MM.1S (cell line): ENCODE results near the gene MAGI2.

Source experiments
- EZH2 ChIP-seq: fragments of 300-600 bp; sonication (generic); optimal IDR thresholded peaks from 2 replicates; pipeline ENCODE3; 2017; ENCODE audit warnings: low read depth, mild to moderate bottlenecking, antibody characterized with exemption, low read length, mixed read lengths
- EZH2phosphoT487 ChIP-seq: fragments of 300-600 bp; sonication (generic); IDR thresholded peaks from 2 replicates; pipeline ENCODE4 v1.6.1; 2018; ENCODE audit warnings: antibody characterized with exemption, low read length
- TF ChIP-seq, protein P1 (sequence below): fragments of 300-600 bp; sonication (generic); IDR thresholded peaks from 2 replicates; pipeline ENCODE4 v1.5.1; 2016; ENCODE audit warnings: antibody characterized with exemption, low read length, mixed read lengths

DNA sequence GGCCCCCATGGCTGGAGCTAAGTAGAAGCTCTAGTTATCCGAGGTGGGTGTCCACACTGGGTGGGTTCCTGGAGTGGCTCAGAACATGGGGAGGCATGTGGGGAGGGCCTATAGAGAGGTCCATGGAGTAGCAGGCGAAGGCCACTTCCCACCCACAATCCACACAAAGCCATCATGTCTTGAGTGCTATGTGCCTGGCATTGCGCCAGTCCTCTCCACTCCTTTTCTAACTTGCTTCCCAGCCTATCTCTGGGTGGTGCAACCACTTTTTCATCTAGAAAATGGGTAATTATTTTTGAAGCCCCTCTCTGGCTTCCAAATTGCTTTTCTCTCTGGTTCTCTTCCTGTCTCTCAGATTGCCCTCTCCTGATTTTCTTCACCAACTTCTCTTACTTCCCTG, 1391.3 kb downstream of the MAGI2 start:
- TF ChIP-seq EZH2 (no peak), EZH2phosphoT487 (no peak)
- TF ChIP-seq, protein P1, sequence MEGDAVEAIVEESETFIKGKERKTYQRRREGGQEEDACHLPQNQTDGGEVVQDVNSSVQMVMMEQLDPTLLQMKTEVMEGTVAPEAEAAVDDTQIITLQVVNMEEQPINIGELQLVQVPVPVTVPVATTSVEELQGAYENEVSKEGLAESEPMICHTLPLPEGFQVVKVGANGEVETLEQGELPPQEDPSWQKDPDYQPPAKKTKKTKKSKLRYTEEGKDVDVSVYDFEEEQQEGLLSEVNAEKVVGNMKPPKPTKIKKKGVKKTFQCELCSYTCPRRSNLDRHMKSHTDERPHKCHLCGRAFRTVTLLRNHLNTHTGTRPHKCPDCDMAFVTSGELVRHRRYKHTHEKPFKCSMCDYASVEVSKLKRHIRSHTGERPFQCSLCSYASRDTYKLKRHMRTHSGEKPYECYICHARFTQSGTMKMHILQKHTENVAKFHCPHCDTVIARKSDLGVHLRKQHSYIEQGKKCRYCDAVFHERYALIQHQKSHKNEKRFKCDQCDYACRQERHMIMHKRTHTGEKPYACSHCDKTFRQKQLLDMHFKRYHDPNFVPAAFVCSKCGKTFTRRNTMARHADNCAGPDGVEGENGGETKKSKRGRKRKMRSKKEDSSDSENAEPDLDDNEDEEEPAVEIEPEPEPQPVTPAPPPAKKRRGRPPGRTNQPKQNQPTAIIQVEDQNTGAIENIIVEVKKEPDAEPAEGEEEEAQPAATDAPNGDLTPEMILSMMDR, result no peak
